Heart left ventricle (tissue), 13 donors: ENCODE data around the gene CDKN2D.

Source experiments
- POLR2A ChIP-seq, 2 donors: fragments of 450-650 bp; IDR thresholded peaks; one replicate each; pipeline ENCODE4 v1.6.1; 2017; ENCODE audit warnings: antibody characterized with exemption in 2 of 2, mild to moderate bottlenecking in 2 of 2, moderate library complexity in 2 of 2
- TF ChIP-seq, protein P1 (sequence below), 12 donors: fragments of 200-600 bp; sonication (generic) in 4 of 12; IDR thresholded peaks; one replicate each; pipeline versions ENCODE4 v1.5.0 to v1.8.0; 2018 to 2022; ENCODE audit warnings: antibody characterized with exemption in 12 of 12, mild to moderate bottlenecking in 5 of 12
- donor health status: ischemic (EF 13 %, LVEDD 7.1; RV severe dilation, severe dysfunction).
- donor health status: DM: no; HTN: yes; CAD: no.
- donor health status: DM: no; HTN: no; CAD: no.
- donor health status: ischemic (EF 25% LVEDD 6.9; RV normal size, moderate dysfunction).
- donor health status: ischemic (EF 25% LVEDD 5.7; RV mildly dilated, moderate dysfunction).
- donor health status: ischemic (EF 35%, LVEDD 5.7; RV mildly dilated, moderate dysfunction).
- donor health status: nonischemic (EF 11% LVEDD 7.7; RV severe dilation, severe dysfunction).
- donor health status: DM: yes; HTN: yes; CAD: no.
- donor health status: PGD.
- donor health status: ischemic (EF 29% LVEDD 5.4; RV normal size, mild dysfunction).
- donor health status: nonischemic (EF 23%, LVEDD 6.1; RV moderate dilation, normal function).

DNA sequence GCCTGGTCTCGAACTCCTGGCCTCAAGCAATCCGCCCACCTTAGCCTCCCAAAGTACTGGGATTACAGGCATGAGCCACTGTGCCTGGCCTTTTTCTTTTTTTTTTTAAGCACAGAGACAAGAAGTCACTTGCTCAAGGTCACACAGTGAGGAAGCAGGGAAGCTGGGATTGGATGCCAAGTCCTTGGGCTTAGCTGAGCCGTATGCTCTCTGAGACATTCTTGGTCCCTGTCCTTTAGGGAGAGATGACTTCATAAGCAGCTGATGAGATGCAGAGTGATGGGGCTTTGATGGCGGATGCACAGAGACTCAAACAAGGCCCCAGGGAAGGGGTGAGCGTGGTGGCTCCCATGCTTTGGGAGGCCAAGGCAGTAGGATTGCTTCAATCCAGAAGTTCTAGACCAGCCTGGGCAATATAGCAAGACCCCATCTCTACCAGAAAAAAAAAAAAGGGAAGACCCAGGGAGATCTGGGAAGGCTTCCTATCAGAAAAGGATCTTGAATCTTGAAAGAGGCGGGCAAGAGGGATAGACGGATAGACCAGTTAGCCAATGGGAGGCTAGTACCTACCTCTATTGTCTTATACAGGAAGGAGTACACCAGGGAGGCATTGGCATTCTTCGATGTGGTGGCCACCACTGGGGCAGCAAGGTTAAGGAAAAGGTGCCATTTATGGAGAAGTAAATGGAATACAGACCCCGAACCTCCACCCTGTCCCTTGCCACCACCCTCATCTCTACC, 14.4 kb upstream of the CDKN2D start:
- TF ChIP-seq, protein P1, sequence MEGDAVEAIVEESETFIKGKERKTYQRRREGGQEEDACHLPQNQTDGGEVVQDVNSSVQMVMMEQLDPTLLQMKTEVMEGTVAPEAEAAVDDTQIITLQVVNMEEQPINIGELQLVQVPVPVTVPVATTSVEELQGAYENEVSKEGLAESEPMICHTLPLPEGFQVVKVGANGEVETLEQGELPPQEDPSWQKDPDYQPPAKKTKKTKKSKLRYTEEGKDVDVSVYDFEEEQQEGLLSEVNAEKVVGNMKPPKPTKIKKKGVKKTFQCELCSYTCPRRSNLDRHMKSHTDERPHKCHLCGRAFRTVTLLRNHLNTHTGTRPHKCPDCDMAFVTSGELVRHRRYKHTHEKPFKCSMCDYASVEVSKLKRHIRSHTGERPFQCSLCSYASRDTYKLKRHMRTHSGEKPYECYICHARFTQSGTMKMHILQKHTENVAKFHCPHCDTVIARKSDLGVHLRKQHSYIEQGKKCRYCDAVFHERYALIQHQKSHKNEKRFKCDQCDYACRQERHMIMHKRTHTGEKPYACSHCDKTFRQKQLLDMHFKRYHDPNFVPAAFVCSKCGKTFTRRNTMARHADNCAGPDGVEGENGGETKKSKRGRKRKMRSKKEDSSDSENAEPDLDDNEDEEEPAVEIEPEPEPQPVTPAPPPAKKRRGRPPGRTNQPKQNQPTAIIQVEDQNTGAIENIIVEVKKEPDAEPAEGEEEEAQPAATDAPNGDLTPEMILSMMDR (IDR thresholded peaks at IDR 0.05) = no peak
- no peak for TF ChIP-seq POLR2A (IDR thresholded peaks at IDR 0.05)
